PC-3 (cell line): Measurements from ENCODE around the gene MIGA1.

Experiments used
- EZH2 ChIP-seq: fragments of 300-600 bp; sonication (generic); IDR thresholded peaks from one replicate; pipeline ENCODE4 v1.6.1; 2017; ENCODE audit warnings: antibody characterized with exemption, mild to moderate bottlenecking, low read length; ENCODE audit not compliant: unreplicated experiment
- EZH2phosphoT487 ChIP-seq: fragments of 300-600 bp; sonication (generic); IDR thresholded peaks from 2 replicates; pipeline ENCODE4 v1.6.1; 2018; ENCODE audit warnings: mild to moderate bottlenecking, antibody characterized with exemption, low read length, borderline replicate concordance
- TF ChIP-seq, protein P1 (sequence below): fragments of 300-600 bp; sonication (generic); conservative IDR thresholded peaks from 2 replicates; pipeline ENCODE4 v1.5.1; 2017; ENCODE audit warnings: antibody characterized with exemption, low read depth, mild to moderate bottlenecking, low read length

DNA sequence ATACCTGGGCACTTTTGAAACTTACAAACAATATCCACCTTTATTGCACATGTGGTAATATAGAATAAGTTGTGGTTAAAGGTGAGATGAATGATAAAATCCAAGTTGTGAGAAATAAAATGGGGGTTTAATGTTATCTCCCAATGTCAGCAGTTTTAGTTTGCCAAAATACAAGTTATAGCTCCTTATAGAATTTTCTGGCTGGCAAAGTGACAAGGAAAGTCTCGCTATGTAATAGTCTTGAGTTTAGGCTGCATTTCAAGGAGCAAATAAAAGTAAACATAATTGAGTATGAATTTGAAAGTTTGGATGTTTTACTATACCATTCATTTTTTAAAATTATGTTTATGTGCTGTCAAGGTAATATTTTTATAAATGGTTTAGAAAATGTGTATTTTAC, 94.0 kb downstream of the MIGA1 start:
- TF ChIP-seq, protein P1, sequence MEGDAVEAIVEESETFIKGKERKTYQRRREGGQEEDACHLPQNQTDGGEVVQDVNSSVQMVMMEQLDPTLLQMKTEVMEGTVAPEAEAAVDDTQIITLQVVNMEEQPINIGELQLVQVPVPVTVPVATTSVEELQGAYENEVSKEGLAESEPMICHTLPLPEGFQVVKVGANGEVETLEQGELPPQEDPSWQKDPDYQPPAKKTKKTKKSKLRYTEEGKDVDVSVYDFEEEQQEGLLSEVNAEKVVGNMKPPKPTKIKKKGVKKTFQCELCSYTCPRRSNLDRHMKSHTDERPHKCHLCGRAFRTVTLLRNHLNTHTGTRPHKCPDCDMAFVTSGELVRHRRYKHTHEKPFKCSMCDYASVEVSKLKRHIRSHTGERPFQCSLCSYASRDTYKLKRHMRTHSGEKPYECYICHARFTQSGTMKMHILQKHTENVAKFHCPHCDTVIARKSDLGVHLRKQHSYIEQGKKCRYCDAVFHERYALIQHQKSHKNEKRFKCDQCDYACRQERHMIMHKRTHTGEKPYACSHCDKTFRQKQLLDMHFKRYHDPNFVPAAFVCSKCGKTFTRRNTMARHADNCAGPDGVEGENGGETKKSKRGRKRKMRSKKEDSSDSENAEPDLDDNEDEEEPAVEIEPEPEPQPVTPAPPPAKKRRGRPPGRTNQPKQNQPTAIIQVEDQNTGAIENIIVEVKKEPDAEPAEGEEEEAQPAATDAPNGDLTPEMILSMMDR = no peak
- no peak for TF ChIP-seq EZH2phosphoT487
- TF ChIP-seq EZH2 = no peak
